Right lobe of liver (tissue), 4 donors: ENCODE results near the gene RNPS1.

Experiments
- POLR2A ChIP-seq: fragments of 450-650 bp; IDR thresholded peaks from one replicate; pipeline ENCODE4 v1.6.1; 2017; ENCODE audit warnings: antibody characterized with exemption, mild to moderate bottlenecking
- TF ChIP-seq, protein P1 (sequence below), 4 donors: fragments of 200-600 bp in 3 of 4; fragments of 450-650 bp in 1 of 4; IDR thresholded peaks; one replicate each; pipeline versions ENCODE4 v1.5.1 to v1.8.0; 2016 to 2022; ENCODE audit warnings: antibody characterized with exemption in 4 of 4, mild to moderate bottlenecking in 2 of 4
- donor health status: DM: no; HTN: no; CAD: no.
- donor health status: DM: no; HTN: no; CAD: no.
- donor health status: DM: no; HTN: yes; CAD: no.

DNA sequence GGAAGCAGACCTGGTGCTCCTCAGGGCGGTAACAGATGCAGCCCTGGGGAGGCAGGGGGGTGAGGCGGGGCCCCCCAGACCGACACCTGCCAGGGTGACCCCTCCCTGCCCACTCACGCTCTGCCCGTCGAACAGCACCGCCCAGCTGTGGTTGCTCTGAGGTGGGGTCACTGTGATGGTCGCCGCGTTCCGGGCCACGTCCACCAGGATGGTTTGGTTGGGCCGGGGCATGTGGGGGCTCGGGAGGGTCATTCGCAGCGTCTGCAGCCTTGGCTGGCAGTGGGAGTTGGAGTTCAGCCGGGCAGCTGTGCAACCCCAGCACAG is 58.0 kb downstream of the RNPS1 start:
- TF ChIP-seq, protein P1, sequence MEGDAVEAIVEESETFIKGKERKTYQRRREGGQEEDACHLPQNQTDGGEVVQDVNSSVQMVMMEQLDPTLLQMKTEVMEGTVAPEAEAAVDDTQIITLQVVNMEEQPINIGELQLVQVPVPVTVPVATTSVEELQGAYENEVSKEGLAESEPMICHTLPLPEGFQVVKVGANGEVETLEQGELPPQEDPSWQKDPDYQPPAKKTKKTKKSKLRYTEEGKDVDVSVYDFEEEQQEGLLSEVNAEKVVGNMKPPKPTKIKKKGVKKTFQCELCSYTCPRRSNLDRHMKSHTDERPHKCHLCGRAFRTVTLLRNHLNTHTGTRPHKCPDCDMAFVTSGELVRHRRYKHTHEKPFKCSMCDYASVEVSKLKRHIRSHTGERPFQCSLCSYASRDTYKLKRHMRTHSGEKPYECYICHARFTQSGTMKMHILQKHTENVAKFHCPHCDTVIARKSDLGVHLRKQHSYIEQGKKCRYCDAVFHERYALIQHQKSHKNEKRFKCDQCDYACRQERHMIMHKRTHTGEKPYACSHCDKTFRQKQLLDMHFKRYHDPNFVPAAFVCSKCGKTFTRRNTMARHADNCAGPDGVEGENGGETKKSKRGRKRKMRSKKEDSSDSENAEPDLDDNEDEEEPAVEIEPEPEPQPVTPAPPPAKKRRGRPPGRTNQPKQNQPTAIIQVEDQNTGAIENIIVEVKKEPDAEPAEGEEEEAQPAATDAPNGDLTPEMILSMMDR (IDR thresholded peaks at IDR 0.05) = no peak
- TF ChIP-seq POLR2A = no peak
